ENCODE data around the gene GAN.

DNA sequence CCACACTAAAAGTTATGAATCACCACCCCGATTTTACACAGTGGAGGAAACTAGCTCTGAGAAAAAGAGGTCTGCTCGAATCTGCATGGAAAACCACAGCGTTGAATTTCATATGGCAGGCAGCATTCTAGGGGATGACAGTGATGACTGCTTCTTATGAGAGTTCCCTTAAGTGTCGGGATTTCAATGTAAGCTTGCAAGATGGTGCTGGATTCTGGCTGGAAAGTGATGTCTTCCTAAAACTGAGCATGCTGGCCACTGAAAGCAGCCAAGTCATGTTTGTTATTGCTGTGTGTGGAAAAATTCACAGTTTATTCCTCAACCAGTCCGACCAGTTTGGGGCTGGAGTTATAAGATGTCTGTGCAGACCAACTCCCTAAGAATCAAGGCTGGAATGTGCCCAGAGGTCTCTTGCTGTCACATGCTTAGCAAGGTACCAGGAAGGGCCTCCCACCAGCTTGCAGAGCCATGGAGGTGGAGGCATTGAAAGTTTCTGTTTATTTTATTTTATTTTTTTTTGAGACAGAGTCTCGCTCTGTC is 37.2 kb upstream of the GAN start:
- TF ChIP-seq, protein P1, sequence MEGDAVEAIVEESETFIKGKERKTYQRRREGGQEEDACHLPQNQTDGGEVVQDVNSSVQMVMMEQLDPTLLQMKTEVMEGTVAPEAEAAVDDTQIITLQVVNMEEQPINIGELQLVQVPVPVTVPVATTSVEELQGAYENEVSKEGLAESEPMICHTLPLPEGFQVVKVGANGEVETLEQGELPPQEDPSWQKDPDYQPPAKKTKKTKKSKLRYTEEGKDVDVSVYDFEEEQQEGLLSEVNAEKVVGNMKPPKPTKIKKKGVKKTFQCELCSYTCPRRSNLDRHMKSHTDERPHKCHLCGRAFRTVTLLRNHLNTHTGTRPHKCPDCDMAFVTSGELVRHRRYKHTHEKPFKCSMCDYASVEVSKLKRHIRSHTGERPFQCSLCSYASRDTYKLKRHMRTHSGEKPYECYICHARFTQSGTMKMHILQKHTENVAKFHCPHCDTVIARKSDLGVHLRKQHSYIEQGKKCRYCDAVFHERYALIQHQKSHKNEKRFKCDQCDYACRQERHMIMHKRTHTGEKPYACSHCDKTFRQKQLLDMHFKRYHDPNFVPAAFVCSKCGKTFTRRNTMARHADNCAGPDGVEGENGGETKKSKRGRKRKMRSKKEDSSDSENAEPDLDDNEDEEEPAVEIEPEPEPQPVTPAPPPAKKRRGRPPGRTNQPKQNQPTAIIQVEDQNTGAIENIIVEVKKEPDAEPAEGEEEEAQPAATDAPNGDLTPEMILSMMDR (IDR thresholded peaks at IDR 0.05): no peak
- TF ChIP-seq POLR2AphosphoS5 (IDR thresholded peaks at IDR 0.05): no peak

All from gastroesophageal sphincter (tissue), 3 donors.